ENCODE results near the gene DDIT4. TPM values are rescaled to one million over a fixed set of nuclear protein-coding genes. Genes with fewer than 3 reads are reported as not detected.
A peak's percentile ranks its signal among the peaks of the same experiment; 100 is the strongest.

The DDIT4 gene
- total RNA-seq, 1 donor from 2014 or later: 257 TPM

DNA sequence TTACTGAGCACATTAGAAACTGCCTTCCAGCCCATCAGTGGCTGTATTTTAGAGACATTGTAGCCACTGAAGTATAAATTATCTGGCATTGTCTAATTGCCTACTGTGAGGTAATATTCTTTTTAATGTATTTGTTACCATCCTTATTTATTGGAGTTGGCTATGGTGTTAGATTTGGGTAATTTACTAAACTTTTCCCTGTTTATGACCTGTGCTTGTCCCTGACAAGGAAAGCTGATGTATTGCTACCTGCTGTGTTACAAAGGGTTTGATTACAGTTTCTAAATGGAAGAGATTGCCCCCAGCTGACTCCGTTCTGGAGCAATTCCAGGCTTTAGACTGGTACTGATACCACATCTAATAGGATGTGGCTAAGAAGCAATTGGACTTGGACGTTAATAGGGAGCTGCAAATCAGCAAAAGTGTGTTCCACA lies 45.4 kb upstream of the DDIT4 start:
- peaks cover 31% of the 10 kb centered on the region for H3K4me1 Mint-ChIP-seq
- no peak overlapping the region for H3K9ac ChIP-seq
- H3K79me2 ChIP-seq (ENCODE audit: low read depth): peaks cover 85% of the 10 kb centered on the region
- no peak overlapping the region for H3K27ac Mint-ChIP-seq
- peaks cover 19% of the 10 kb centered on the region for H3F3A ChIP-seq (ENCODE audit: low read depth)
- no peaks in the 10 kb centered on the region for H3K27me3 ChIP-seq
- H3K4me3 ChIP-seq: no peak overlapping the region
- no peak for DNase-seq (ENCODE audit: low spot score)
- no peak overlapping the region for H3K4me3 Mint-ChIP-seq
- no peak overlapping the region for H3K27ac ChIP-seq
- peaks cover 6% of the 10 kb centered on the region for H3K4me1 ChIP-seq
- H3K9me3 Mint-ChIP-seq: no peaks in the 10 kb centered on the region
- H3K9me3 ChIP-seq (ENCODE audit: low read depth): no peaks in the 10 kb centered on the region
- peaks cover 22% of the 10 kb centered on the region for H3K36me3 ChIP-seq
- H3K36me3 Mint-ChIP-seq: peaks cover 18% of the 10 kb centered on the region
- H3K4me2 ChIP-seq: no peak overlapping the region
- no peak for TF ChIP-seq EZH2 (IDR thresholded peaks at IDR 0.05)
- TF ChIP-seq EZH2phosphoT487 (IDR thresholded peaks at IDR 0.05): no peak
- TF ChIP-seq, protein P1, sequence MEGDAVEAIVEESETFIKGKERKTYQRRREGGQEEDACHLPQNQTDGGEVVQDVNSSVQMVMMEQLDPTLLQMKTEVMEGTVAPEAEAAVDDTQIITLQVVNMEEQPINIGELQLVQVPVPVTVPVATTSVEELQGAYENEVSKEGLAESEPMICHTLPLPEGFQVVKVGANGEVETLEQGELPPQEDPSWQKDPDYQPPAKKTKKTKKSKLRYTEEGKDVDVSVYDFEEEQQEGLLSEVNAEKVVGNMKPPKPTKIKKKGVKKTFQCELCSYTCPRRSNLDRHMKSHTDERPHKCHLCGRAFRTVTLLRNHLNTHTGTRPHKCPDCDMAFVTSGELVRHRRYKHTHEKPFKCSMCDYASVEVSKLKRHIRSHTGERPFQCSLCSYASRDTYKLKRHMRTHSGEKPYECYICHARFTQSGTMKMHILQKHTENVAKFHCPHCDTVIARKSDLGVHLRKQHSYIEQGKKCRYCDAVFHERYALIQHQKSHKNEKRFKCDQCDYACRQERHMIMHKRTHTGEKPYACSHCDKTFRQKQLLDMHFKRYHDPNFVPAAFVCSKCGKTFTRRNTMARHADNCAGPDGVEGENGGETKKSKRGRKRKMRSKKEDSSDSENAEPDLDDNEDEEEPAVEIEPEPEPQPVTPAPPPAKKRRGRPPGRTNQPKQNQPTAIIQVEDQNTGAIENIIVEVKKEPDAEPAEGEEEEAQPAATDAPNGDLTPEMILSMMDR (IDR thresholded peaks at IDR 0.05): no peak
- H4K20me1 ChIP-seq (ENCODE audit: low read depth): peaks cover 28% of the 10 kb centered on the region
- H3K27me3 Mint-ChIP-seq (ENCODE audit: insufficient read depth, low read depth): no peaks in the 10 kb centered on the region
- H2AFZ ChIP-seq (replicated peaks): no peak overlapping the region

DNA sequence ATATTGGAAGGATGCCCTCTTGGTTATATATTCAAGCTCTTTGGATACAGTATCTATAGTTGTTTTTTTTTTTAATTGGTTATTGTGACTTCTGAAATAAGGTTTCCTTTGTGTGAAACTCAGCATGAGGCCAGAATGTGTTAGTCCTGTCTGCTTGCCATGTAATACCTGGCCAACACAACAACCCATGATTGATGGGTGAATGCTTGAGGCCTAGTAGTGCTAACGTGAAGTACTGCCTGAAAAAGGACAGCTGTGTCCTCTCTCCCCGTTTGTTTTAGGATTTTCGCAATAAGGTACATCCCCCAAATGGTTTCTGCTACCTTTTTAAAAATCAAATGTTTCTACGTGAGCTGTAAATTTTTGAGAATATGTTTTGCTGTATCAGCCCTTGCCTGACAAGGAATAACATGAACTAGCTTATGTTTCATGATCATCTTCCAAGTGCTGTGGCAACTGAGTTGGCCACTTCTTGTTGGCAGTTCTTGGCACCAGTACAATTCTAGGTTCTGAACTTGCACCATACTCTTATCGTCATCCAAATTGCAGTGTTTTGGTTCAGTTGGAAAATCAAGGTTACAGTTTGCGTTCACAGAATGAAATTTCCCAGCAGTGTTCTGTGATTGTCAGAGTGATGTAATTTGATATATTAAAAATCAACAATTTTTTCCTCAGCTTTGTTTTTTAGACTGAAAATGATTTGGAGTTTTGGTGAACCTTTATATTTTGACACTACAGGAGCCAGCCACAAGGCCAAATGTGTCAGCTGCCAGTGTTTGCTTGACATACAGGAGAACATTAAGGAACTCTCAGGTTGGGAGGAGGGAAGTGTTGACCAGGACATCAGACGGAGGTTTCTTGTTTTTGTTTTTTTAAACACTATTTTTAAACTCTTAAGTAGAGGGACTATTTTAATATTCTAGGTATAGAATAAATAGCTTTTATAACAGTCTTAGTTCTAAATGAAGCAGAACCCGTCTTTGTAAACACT lies 44.2 kb upstream of the DDIT4 start:
- no peaks in the 10 kb centered on the region for H3K27me3 Mint-ChIP-seq (ENCODE audit: insufficient read depth, low read depth)
- peaks cover 16% of the 10 kb centered on the region for H3F3A ChIP-seq (ENCODE audit: low read depth)
- H3K27me3 ChIP-seq: no peaks in the 10 kb centered on the region
- H3K79me2 ChIP-seq (ENCODE audit: low read depth): peaks cover 73% of the 10 kb centered on the region
- H3K4me1 ChIP-seq: peaks cover 6% of the 10 kb centered on the region
- H3K36me3 ChIP-seq: peaks cover 28% of the 10 kb centered on the region
- peak overlapping the region; percentile 30 for H3K9ac ChIP-seq
- peaks cover 28% of the 10 kb centered on the region for H3K4me1 Mint-ChIP-seq
- peaks cover 23% of the 10 kb centered on the region for H4K20me1 ChIP-seq (ENCODE audit: low read depth)
- no peak overlapping the region for H2AFZ ChIP-seq (replicated peaks)
- no peak overlapping the region for H3K4me3 ChIP-seq
- no peak overlapping the region for H3K4me3 Mint-ChIP-seq
- no peaks in the 10 kb centered on the region for H3K9me3 Mint-ChIP-seq
- no peaks in the 10 kb centered on the region for H3K9me3 ChIP-seq (ENCODE audit: low read depth)
- peak overlapping the region; percentile 40 for H3K27ac Mint-ChIP-seq
- no peak for DNase-seq (ENCODE audit: low spot score)
- H3K27ac ChIP-seq: no peak overlapping the region
- no peak overlapping the region for H3K4me2 ChIP-seq
- TF ChIP-seq EZH2phosphoT487 (IDR thresholded peaks at IDR 0.05) (no peak), EZH2 (IDR thresholded peaks at IDR 0.05) (no peak)
- TF ChIP-seq, protein P1 (IDR thresholded peaks at IDR 0.05): no peak
- H3K36me3 Mint-ChIP-seq: peaks cover 22% of the 10 kb centered on the region

DNA sequence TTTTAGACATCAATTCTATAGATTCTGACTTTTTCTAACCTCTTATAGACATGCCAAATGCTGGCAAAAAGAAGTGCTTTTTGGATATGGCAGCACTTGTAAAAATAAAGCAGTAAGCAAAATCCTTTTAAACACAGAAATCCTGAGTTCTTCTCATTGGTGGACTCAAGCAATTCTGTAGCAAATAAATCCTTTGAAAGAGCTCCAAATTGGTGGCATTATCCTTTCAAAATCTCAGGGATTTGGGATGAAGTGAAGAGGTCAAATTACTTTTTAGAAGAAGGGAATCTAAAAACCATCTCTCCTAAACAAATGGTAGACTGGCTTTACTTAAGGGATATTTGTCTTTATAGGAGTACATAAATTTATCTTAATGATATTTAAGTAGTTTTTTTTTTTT lies 40.1 kb upstream of the DDIT4 start:
- Histone ChIP-seq H2AFZ (replicated peaks) (no peak overlapping the region), H4K20me1 (ENCODE audit: low read depth) (peaks cover 14% of the 10 kb centered on the region), H3K9me3 (ENCODE audit: low read depth) (no peaks in the 10 kb centered on the region), H3K79me2 (ENCODE audit: low read depth) (peaks cover 32% of the 10 kb centered on the region), H3K4me2 (no peak overlapping the region), H3K27me3 (no peaks in the 10 kb centered on the region), H3K4me1 (peaks cover 6% of the 10 kb centered on the region), H3K9ac (no peak overlapping the region), H3K27ac (no peak overlapping the region), H3K4me3 (no peak overlapping the region), H3F3A (ENCODE audit: low read depth) (peaks cover 13% of the 10 kb centered on the region), H3K36me3 (peaks cover 23% of the 10 kb centered on the region)
- Mint-ChIP-seq H3K36me3 (peaks cover 30% of the 10 kb centered on the region), H3K9me3 (no peaks in the 10 kb centered on the region), H3K4me3 (no peak overlapping the region), H3K27me3 (ENCODE audit: insufficient read depth, low read depth) (no peaks in the 10 kb centered on the region), H3K4me1 (peaks cover 15% of the 10 kb centered on the region), H3K27ac (no peak overlapping the region)
- no peak for DNase-seq (ENCODE audit: low spot score)
- TF ChIP-seq EZH2phosphoT487 (IDR thresholded peaks at IDR 0.05): no peak
- TF ChIP-seq EZH2 (IDR thresholded peaks at IDR 0.05): no peak
- TF ChIP-seq, protein P1 (IDR thresholded peaks at IDR 0.05): no peak

Data from neural progenitor cell (in vitro differentiated cells).